HepG2 (cell line): Measurements from ENCODE around the gene MAGEB16. TPM values are rescaled to one million over a fixed set of nuclear protein-coding genes. Genes with fewer than 3 reads are reported as not detected.

Source experiments
- ATAC-seq: fragments of 200-7000 bp; cut with Tn5 transposase; 3 replicates; pipeline ENCODE4 v1.9.1; 2020; ENCODE audit warnings: mild to moderate bottlenecking, moderate library complexity
- BruUV-seq: library from RNA; stranded (reverse); fragments of 400-500 nt; replicated peaks from 2 replicates; lab custom pipeline; 2021; lab: Mats Ljungman, UMichigan
- CTCF ChIA-PET: fragments of 300-600 bp; formaldehyde crosslinking; extraction: SDS; loops from one replicate; lab custom pipeline; 2021; ENCODE audit warnings: low total read pairs, inconsistent platforms, low intra/inter-chr PET ratio; lab: Yijun Ruan, JAX
- POLR2A ChIA-PET: fragments of 350-600 bp; sonication (Branson Sonifier 250); formaldehyde crosslinking; loops from one replicate; lab custom pipeline; 2020; ENCODE audit warnings: antibody characterized with exemption, inconsistent platforms; lab: Yijun Ruan, JAX
- DNase-seq: peaks from one replicate; pipeline ENCODE4 v3.0.0-alpha.2; 2015; ENCODE audit warnings: low spot score
- FAIRE-seq: peaks from 3 replicates; lab custom pipeline; 2011; peaks lifted over from hg19 to GRCh38; lab: Jason Lieb, UNC
- H2AFZ ChIP-seq: one replicate; pipeline ENCODE4 v1.6.1; 2011; ENCODE audit warnings: low read length, inconsistent platforms
- H3K27ac ChIP-seq: fragments of 300-600 bp; 3 replicates; pipeline ENCODE4 v1.8.0; 2011; ENCODE audit warnings: mixed run types, mild to moderate bottlenecking, mixed read lengths, low read length, inconsistent platforms; ENCODE audit not compliant: insufficient read depth; ENCODE audit errors: extremely low read length
- H3K27me3 ChIP-seq, 2 experiments: fragments of 200-600 bp in 1 of 2; 2 replicates in 1 of 2; 3 replicates in 1 of 2; pipeline versions ENCODE4 v1.6.0 to v1.8.0; 2011; ENCODE audit warnings: low read length in 2 of 2, mild to moderate bottlenecking in 2 of 2, moderate library complexity in 2 of 2, inconsistent platforms in 1 of 2; ENCODE audit not compliant: insufficient read depth in 2 of 2, control insufficient read depth in 1 of 2
- H3K36me3 ChIP-seq, 2 experiments: fragments of 200-600 bp in 1 of 2; replicated peaks in 1 of 2; 2 replicates in 1 of 2; 3 replicates in 1 of 2; pipeline versions ENCODE4 v1.5.1 to v1.8.0; 2011; ENCODE audit warnings: low read length in 2 of 2, inconsistent platforms in 1 of 2; ENCODE audit not compliant: insufficient read depth in 2 of 2, control insufficient read depth in 1 of 2
- H3K4me1 ChIP-seq: 2 replicates; pipeline ENCODE4 v1.5.1; 2012; ENCODE audit warnings: low read length, inconsistent platforms; ENCODE audit not compliant: insufficient read depth
- H3K4me2 ChIP-seq: 2 replicates; pipeline ENCODE4 v1.6.0; 2011; ENCODE audit warnings: low read depth, low read length, inconsistent platforms
- H3K4me3 ChIP-seq, 3 experiments: fragments of 200-600 bp in 1 of 3; sonication (generic), shearing (Covaris generic) in 1 of 3; replicated peaks in 1 of 3; 2 replicates each; pipeline ENCODE4 v1.5.1; 2011 to 2016; ENCODE audit warnings: low read length in 3 of 3, inconsistent platforms in 2 of 3, low read depth in 2 of 3, mild to moderate bottlenecking in 2 of 3, control low read depth in 1 of 3, mixed read lengths in 1 of 3; ENCODE audit not compliant: insufficient read depth in 1 of 3
- H3K79me2 ChIP-seq: one replicate; pipeline ENCODE4 v1.6.1; 2011; ENCODE audit warnings: low read length, inconsistent platforms; ENCODE audit not compliant: insufficient read depth
- H3K9ac ChIP-seq: 2 replicates; pipeline ENCODE4 v1.6.0; 2011; ENCODE audit warnings: mild to moderate bottlenecking, low read depth, low read length, inconsistent platforms; ENCODE audit not compliant: insufficient read depth
- H3K9me3 ChIP-seq: 2 replicates; pipeline ENCODE4 v1.5.1; 2012; ENCODE audit warnings: mild to moderate bottlenecking, low read length
- H4K20me1 ChIP-seq: 2 replicates; pipeline ENCODE4 v1.6.0; 2011; ENCODE audit warnings: inconsistent platforms, mild to moderate bottlenecking, low read length, moderate library complexity; ENCODE audit not compliant: insufficient read depth
- DPF2 ChIP-seq: sonication (generic); formaldehyde crosslinking; IDR thresholded peaks from 2 replicates; pipeline ENCODE4 v1.4.0; 2020; ENCODE audit warnings: mild to moderate bottlenecking, low read depth, missing genetic modification reagents, borderline replicate concordance
- ERF ChIP-seq: IDR thresholded peaks from 2 replicates; pipeline ENCODE4 v1.6.1; 2018; ENCODE audit warnings: missing biosample characterization, missing genetic modification reagents
- HMGA1 ChIP-seq: sonication (generic); formaldehyde crosslinking; conservative IDR thresholded peaks from 2 replicates; pipeline ENCODE4 v1.4.0; 2020; ENCODE audit warnings: missing genetic modification reagents
- NR2F6 ChIP-seq, 2 experiments: IDR thresholded peaks; 2 replicates each; pipeline ENCODE4 v1.6.1; 2016; ENCODE audit warnings: antibody characterized with exemption in 1 of 2, mild to moderate bottlenecking in 1 of 2
- SAFB2 ChIP-seq: sonication (generic); formaldehyde crosslinking; IDR thresholded peaks from 2 replicates; pipeline ENCODE4 v1.5.1; 2020; ENCODE audit warnings: missing genetic modification reagents, low read depth, mild to moderate bottlenecking, borderline replicate concordance
- XRCC5 ChIP-seq: fragments of 200-400 bp; formaldehyde crosslinking; optimal IDR thresholded peaks from 2 replicates; pipeline ENCODE3; 2017; ENCODE audit warnings: mild to moderate bottlenecking, low read length
- YEATS2 ChIP-seq: sonication (generic); formaldehyde crosslinking; IDR thresholded peaks from 2 replicates; pipeline ENCODE4 v1.4.0; 2020; ENCODE audit warnings: missing genetic modification reagents, borderline replicate concordance
- ZBTB38 ChIP-seq: sonication (generic); formaldehyde crosslinking; IDR thresholded peaks from 2 replicates; pipeline ENCODE4 v1.5.1; 2020; ENCODE audit warnings: mild to moderate bottlenecking, missing genetic modification reagents
- ZKSCAN1 ChIP-seq: fragments of 150-350 bp; IDR thresholded peaks from 2 replicates; pipeline ENCODE4 v1.6.1; 2014; ENCODE audit warnings: low read length
- ZNF136 ChIP-seq: sonication (generic); formaldehyde crosslinking; IDR thresholded peaks from 2 replicates; pipeline ENCODE4 v1.8.1; 2022; ENCODE audit warnings: low read depth, mild to moderate bottlenecking, moderate library complexity, missing genetic modification reagents
- ZNF17 ChIP-seq: sonication (generic); formaldehyde crosslinking; IDR thresholded peaks from 2 replicates; pipeline ENCODE4 v1.5.0; 2020; ENCODE audit warnings: mild to moderate bottlenecking, missing genetic modification reagents
- ZNF496 ChIP-seq: sonication (generic); formaldehyde crosslinking; IDR thresholded peaks from 2 replicates; pipeline ENCODE4 v1.8.1; 2023; ENCODE audit warnings: mild to moderate bottlenecking, moderate library complexity, missing genetic modification reagents; ENCODE audit not compliant: insufficient replicate concordance
- ZNF672 ChIP-seq: sonication (generic); formaldehyde crosslinking; IDR thresholded peaks from 2 replicates; pipeline ENCODE4 v1.8.1; 2022; ENCODE audit warnings: missing genetic modification reagents
- ZSCAN30 ChIP-seq: sonication (generic); formaldehyde crosslinking; IDR thresholded peaks from 2 replicates; pipeline ENCODE4 v1.5.0; 2020; ENCODE audit warnings: mild to moderate bottlenecking, missing genetic modification reagents
- WGBS: methylation state at CpG from one replicate; pipeline ENCODE4 v1.1.6; 2017; ENCODE audit warnings: low lambda C conversion rate; 5-methylcytosine and 5-hydroxymethylcytosine counted together
- in situ Hi-C: cut with HindIII; loops from 2 replicates; pipeline ENCODE4 v1.10.0; 2017; ENCODE audit warnings: low pct_unique_long_range_greater_than_20kb; ENCODE audit not compliant: extremely low pct_ligation_motif_present
- intact Hi-C: fragments of 100-400 bp; cut with micrococcal nuclease; formaldehyde crosslinking; loops from one replicate; pipeline ENCODE4 v1.10.0; 2022; ENCODE audit not compliant: unreplicated experiment
- polyA plus RNA-seq, 8 experiments: library from polyadenylated mRNA; depleted of rRNA in 3 of 8; stranded (reverse) in 7 of 8; unstranded in 1 of 8; fragments of >200 nt; fragmentation: Illumina TruSeq in 4 of 8; extraction: Trizol in 4 of 8; gene quantifications; 2 replicates each; pipeline versions ENCODE4 v1.2.1 to v1.2.3, GENCODE V29; 2011 to 2016; ENCODE audit warnings: low read depth in 4 of 8, missing spikeins in 1 of 8, mixed read lengths in 1 of 8; ENCODE audit not compliant: insufficient read depth in 1 of 8
- total RNA-seq, 5 experiments: library from RNA; depleted of rRNA; stranded (reverse); fragments of >200 nt; fragmentation: Illumina TruSeq; extraction: Trizol; gene quantifications; 2 replicates each; pipeline ENCODE4 v1.2.3, GENCODE V29; 2016; ENCODE audit warnings: low read depth in 1 of 5
- TF ChIP-seq, protein P1 (sequence below): sonication (generic); formaldehyde crosslinking; IDR thresholded peaks from 2 replicates; pipeline ENCODE4 v1.5.0; 2020; ENCODE audit warnings: mild to moderate bottlenecking, missing genetic modification reagents

MAGEB16 gene
- total and polyA plus RNA-seq, 2 of the 13 experiments (the other 11 are each of a cell fraction or from before 2014, with no cell fraction given): not detected

DNA sequence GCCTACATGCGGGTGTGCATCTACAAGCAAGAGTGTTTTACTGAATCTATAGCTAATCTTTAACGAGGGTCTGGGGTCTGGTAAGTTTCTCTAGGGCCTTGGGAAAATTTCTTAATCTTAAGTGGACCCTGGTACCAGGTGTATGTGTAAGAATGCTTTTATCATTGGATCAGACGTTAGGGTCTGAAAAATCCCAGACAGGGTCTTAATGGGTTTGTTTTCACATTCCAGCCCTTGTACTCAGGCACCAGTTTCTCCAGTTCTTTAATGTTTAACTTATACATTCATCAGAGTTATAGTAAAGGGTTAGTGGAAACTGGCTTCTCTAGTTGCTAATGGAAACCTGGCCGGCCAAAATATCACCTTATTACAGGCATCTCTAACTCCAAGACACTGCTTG lies 11.6 kb downstream of the MAGEB16 start:
- no peak for DNase-seq
- CTCF ChIA-PET: no interaction called here
- Histone ChIP-seq H3K9ac (no peak overlapping the region), H3K27me3 (no peaks in the 10 kb centered on the region), H2AFZ (no peak overlapping the region), H3K79me2 (no peaks in the 10 kb centered on the region), H3K36me3 (no peaks in the 10 kb centered on the region), H3K4me3 (no peak overlapping the region), H3K4me2 (no peak overlapping the region), H3K9me3 (no peaks in the 10 kb centered on the region), H4K20me1 (no peaks in the 10 kb centered on the region), H3K27ac (no peak overlapping the region), H3K4me1 (no peaks in the 10 kb centered on the region)
- 39% methylated on average over 3 of the region's 4 CpGs for WGBS
- FAIRE-seq: no peak
- in situ Hi-C loops (no loop called here), intact Hi-C loops (no loop called here)
- POLR2A ChIA-PET: no interaction called here
- ATAC-seq: no peak
- TF ChIP-seq XRCC5 (no peak), YEATS2 (no peak), ERF (CRISPR knock-in tag) (no peak), DPF2 (CRISPR knock-in tag) (no peak), ZNF672 (CRISPR knock-in tag) (no peak), ZBTB38 (CRISPR knock-in tag) (no peak), HMGA1 (CRISPR knock-in tag) (no peak), ZNF17 (no peak), ZSCAN30 (CRISPR knock-in tag) (no peak), ZNF136 (CRISPR knock-in tag) (no peak), ZKSCAN1 (no peak), ZNF496 (no peak), SAFB2 (CRISPR knock-in tag) (no peak), NR2F6 (IDR thresholded peaks at IDR 0.05) (no peak), NR2F6 (CRISPR knock-in tag; IDR thresholded peaks at IDR 0.05) (no peak)
- TF ChIP-seq, protein P1, sequence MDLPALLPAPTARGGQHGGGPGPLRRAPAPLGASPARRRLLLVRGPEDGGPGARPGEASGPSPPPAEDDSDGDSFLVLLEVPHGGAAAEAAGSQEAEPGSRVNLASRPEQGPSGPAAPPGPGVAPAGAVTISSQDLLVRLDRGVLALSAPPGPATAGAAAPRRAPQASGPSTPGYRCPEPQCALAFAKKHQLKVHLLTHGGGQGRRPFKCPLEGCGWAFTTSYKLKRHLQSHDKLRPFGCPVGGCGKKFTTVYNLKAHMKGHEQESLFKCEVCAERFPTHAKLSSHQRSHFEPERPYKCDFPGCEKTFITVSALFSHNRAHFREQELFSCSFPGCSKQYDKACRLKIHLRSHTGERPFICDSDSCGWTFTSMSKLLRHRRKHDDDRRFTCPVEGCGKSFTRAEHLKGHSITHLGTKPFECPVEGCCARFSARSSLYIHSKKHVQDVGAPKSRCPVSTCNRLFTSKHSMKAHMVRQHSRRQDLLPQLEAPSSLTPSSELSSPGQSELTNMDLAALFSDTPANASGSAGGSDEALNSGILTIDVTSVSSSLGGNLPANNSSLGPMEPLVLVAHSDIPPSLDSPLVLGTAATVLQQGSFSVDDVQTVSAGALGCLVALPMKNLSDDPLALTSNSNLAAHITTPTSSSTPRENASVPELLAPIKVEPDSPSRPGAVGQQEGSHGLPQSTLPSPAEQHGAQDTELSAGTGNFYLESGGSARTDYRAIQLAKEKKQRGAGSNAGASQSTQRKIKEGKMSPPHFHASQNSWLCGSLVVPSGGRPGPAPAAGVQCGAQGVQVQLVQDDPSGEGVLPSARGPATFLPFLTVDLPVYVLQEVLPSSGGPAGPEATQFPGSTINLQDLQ (CRISPR knock-in tag): no peak
- no TSS peak for BruUV-seq
